Thoracic aorta (tissue), 2 donors: ENCODE data around the gene TREM1. TPM values are rescaled to one million over a fixed set of nuclear protein-coding genes. Genes with fewer than 3 reads are reported as not detected.
"Not testable (repeated sequence)": the region's sequence is repeated elsewhere in the genome, so short reads cannot be mapped to it uniquely, and the experiment has no call there.

Experiments used
- ATAC-seq: fragments of 150-250 bp; one replicate; pipeline ENCODE4 v1.8.0; 2017; ENCODE audit warnings: low read depth; ENCODE audit not compliant: insufficient number of reproducible peaks, low FRiP score
- DNase-seq: peaks from one replicate; pipeline ENCODE4 v3.0.0-alpha.2; 2020; ENCODE audit warnings: low spot score
- H3K27ac ChIP-seq, 2 donors: fragments of 200-600 bp; sonication (generic); 1 replicate in 1 of 2; 2 replicates in 1 of 2; pipeline ENCODE4 v1.5.1; 2016; ENCODE audit warnings: mild to moderate bottlenecking in 2 of 2, moderate library complexity in 2 of 2
- H3K27me3 ChIP-seq: fragments of 200-600 bp; sonication (generic); replicated peaks from 2 replicates; pipeline ENCODE4 v1.6.0; 2016; ENCODE audit warnings: mild to moderate bottlenecking; ENCODE audit not compliant: insufficient read depth
- H3K36me3 ChIP-seq: fragments of 200-600 bp; sonication (generic); one replicate; pipeline ENCODE4 v1.5.1; 2016
- H3K4me1 ChIP-seq, 2 donors: fragments of 200-600 bp; sonication (generic); 1 replicate in 1 of 2; 2 replicates in 1 of 2; pipeline versions ENCODE4 v1.5.1 to v1.6.0; 2016; ENCODE audit warnings: low read depth in 2 of 2, mild to moderate bottlenecking in 1 of 2; ENCODE audit not compliant: control insufficient read depth in 1 of 2
- H3K4me3 ChIP-seq: fragments of 200-600 bp; sonication (generic); 2 replicates; pipeline ENCODE4 v1.5.1; 2016; ENCODE audit warnings: mild to moderate bottlenecking
- H3K9me3 ChIP-seq: fragments of 200-600 bp; sonication (generic); 2 replicates; pipeline ENCODE4 v1.5.1; 2016
- CTCF ChIP-seq: fragments of 200-600 bp; sonication (generic); IDR thresholded peaks from one replicate; pipeline ENCODE4 v1.5.1; 2019; ENCODE audit warnings: antibody characterized with exemption
- total RNA-seq, 2 donors: library from RNA; depleted of rRNA; stranded (reverse); fragments of >200 nt; gene quantifications; one replicate each; pipeline versions ENCODE4 v1.1.0 to v1.2.3, GENCODE V29; 2016

Gene TREM1
- total RNA-seq, 2 donors from 2014 or later, result 3.1 to 11.7 TPM

- no peaks in the 10 kb centered on the region for H3K4me1 ChIP-seq
- H3K27ac ChIP-seq, result no peak overlapping the region
- H3K4me3 ChIP-seq, result no peak overlapping the region
- ATAC-seq (no peak), DNase-seq (no peak)
- H3K9me3 ChIP-seq, result no peaks in the 10 kb centered on the region
- no peaks in the 10 kb centered on the region for H3K36me3 ChIP-seq
- no peaks in the 10 kb centered on the region for H3K27me3 ChIP-seq
- no peak for TF ChIP-seq CTCF
Observed at GRCh38 chr6:41255110-41255509, 31.4 kb downstream of the TREM1 start.

- no peak overlapping the region for H3K27ac ChIP-seq
- DNase-seq (no peak), ATAC-seq (no peak)
- TF ChIP-seq CTCF, result no peak
- H3K36me3 ChIP-seq, result no peaks in the 10 kb centered on the region
- H3K4me3 ChIP-seq, result no peak overlapping the region
- H3K9me3 ChIP-seq, result no peaks in the 10 kb centered on the region
- no peaks in the 10 kb centered on the region for H3K27me3 ChIP-seq
- no peaks in the 10 kb centered on the region for H3K4me1 ChIP-seq
Observed at GRCh38 chr6:41252401-41253169, 33.9 kb downstream of the TREM1 start.

- Histone ChIP-seq H3K27me3 (no peaks in the 10 kb centered on the region), H3K4me1 (no peaks in the 10 kb centered on the region), H3K9me3 (no peaks in the 10 kb centered on the region), H3K4me3 (no peak overlapping the region), H3K36me3 (no peaks in the 10 kb centered on the region), H3K27ac (no peak overlapping the region)
- no peak for TF ChIP-seq CTCF
- DNase-seq (no peak), ATAC-seq (no peak)
Observed at GRCh38 chr6:41247882-41248705, 38.4 kb downstream of the TREM1 start.

GRCh38 chr6:41247288-41247865 is 39.1 kb downstream of the TREM1 start:
- ATAC-seq, result no peak
- Histone ChIP-seq H3K27me3 (no peaks in the 10 kb centered on the region), H3K9me3 (no peaks in the 10 kb centered on the region), H3K27ac (no peak overlapping the region), H3K36me3 (no peaks in the 10 kb centered on the region), H3K4me1 (no peaks in the 10 kb centered on the region), H3K4me3 (no peak overlapping the region)
- no peak for DNase-seq
- TF ChIP-seq CTCF, result no peak

GRCh38 chr6:41246529-41246928 is 40.0 kb downstream of the TREM1 start:
- H3K36me3 ChIP-seq, H3K9me3 ChIP-seq, H3K27ac ChIP-seq, H3K27me3 ChIP-seq, DNase-seq, H3K4me1 ChIP-seq, ATAC-seq, H3K4me3 ChIP-seq: not testable (repeated sequence)
